Measurements from ENCODE around the gene TSKS.

- TF ChIP-seq POLR2AphosphoS5 (IDR thresholded peaks at IDR 0.05) (no peak), CTCF (IDR thresholded peaks at IDR 0.05) (no peak)
Observed at GRCh38 chr19:49811328-49811727, 48.2 kb upstream of the TSKS start.
